ENCODE results near the gene MAGI2.

Gene MAGI2

DNA sequence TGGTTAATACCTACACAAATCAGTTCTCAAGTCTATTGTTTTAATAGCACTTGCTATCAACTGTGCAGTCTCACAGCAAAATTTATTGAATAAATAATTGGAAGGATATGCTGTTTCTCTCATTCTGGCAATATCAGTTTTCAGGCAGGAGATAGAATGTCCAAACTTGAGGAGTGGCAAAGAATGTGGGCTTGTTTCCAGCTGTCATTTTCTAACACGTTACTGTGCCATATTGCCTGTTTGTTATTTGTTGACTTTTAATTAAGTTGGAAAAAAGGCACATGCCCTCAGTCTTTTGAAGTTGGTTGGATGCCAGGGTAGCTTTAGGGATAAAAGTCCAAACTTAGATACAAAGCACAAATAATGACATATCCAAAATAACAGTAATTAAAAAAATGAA is 52.2 kb downstream of the MAGI2 start:
- no peaks in the 10 kb centered on the region for H3K36me3 ChIP-seq (ENCODE audit: insufficient read depth, low read length)
- H3K4me3 ChIP-seq (ENCODE audit: low read length) = no peak overlapping the region
- no peaks in the 10 kb centered on the region for H3K27me3 ChIP-seq (ENCODE audit: insufficient read depth, low read length)
- H3K4me1 ChIP-seq (ENCODE audit: insufficient read depth, low read length) = no peaks in the 10 kb centered on the region
- no peaks in the 10 kb centered on the region for H3K9me3 ChIP-seq (ENCODE audit: low read length)
- no peak overlapping the region for H2AFZ ChIP-seq (ENCODE audit: low read depth, low read length)

DNA sequence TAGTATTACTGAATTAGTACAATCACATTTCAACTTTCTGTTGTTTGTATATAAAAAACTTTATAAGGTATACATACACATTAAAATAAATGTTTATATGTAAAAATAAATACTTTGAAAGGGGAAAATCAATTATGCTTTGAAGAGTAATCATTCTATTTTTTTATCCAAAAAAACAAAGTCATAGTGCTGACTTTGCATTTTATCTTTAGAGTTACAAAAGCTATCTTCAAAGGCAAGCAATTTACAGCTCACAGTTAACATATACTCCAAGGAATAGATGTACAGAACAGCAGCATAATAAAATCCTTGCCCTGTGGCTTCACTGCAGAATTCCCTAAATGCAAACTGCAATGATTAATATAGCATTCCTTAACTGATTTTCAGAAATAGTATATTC is 53.2 kb downstream of the MAGI2 start:
- Histone ChIP-seq H3K4me1 (ENCODE audit: insufficient read depth, low read length) (no peaks in the 10 kb centered on the region), H3K27me3 (ENCODE audit: insufficient read depth, low read length) (no peaks in the 10 kb centered on the region), H3K4me3 (ENCODE audit: low read length) (no peak overlapping the region), H3K9me3 (ENCODE audit: low read length) (no peaks in the 10 kb centered on the region), H2AFZ (ENCODE audit: low read depth, low read length) (no peak overlapping the region), H3K36me3 (ENCODE audit: insufficient read depth, low read length) (no peaks in the 10 kb centered on the region)

DNA sequence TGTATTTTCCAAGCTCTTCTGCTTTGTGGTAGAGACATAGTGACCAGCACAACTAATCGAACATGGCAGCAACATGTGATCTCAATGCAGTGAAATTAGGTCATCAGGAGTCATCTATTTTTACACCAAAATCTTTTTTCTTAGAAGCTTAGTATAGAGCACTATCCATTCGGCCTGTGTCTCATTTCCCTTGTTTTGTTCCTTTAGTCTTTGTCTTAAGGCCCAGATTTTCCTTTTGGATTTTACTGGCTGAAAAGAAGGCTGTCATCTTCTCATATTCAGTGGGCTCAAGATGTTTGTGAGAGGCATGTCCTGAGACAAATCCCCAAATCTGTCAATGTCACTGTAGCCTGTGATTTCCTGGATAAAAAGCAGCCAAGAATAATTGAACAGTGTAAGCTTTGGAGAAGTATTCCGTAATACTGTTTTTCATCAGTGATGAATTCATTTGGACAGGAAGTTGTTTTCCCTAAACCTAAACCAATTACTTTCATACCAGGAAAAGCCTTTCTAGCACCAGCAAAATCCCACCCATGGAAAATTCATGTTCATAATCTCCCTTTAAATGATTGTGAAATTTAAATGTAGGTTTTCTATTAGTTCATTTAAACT is 55.2 kb downstream of the MAGI2 start:
- Histone ChIP-seq H3K9me3 (ENCODE audit: low read length) (no peaks in the 10 kb centered on the region), H3K36me3 (ENCODE audit: insufficient read depth, low read length) (no peaks in the 10 kb centered on the region), H3K4me1 (ENCODE audit: insufficient read depth, low read length) (no peaks in the 10 kb centered on the region), H3K27me3 (ENCODE audit: insufficient read depth, low read length) (no peaks in the 10 kb centered on the region), H2AFZ (ENCODE audit: low read depth, low read length) (no peak overlapping the region), H3K4me3 (ENCODE audit: low read length) (no peak overlapping the region)

DNA sequence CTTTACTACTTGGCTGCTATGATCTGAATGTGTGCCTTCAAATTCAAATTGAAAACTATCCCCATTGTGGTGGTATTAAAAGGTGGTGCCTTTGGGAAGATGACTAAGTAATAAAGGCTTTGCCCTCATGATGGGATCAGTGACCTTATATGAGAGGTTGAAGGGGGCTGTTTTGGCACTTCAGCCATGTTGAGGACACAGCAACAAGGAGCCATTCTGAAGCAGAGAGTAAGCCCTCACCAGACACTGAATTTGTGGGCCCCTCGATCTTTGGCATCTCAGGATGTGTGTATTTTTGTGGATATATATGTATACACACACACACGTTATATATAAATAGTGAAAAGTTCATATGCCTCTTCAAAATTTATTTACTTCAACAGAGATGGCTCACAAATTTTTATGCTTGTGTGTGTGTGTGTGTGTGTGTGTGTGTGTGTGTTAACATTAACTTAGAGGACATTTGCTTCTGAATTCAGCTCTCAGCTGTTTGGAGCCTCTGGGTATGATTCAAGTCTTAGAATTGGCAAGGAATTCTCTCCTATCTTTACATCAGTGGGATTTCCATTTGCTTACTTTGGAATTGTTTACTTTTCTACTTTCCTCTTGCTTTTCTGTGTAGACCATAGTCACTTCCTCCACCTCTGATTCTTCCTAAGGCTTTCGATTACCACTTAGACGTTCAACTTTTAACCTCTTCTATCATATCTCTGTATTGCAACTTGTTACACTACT is 66.6 kb downstream of the MAGI2 start:
- Histone ChIP-seq H3K9me3 (ENCODE audit: low read length) (no peaks in the 10 kb centered on the region), H3K36me3 (ENCODE audit: insufficient read depth, low read length) (no peaks in the 10 kb centered on the region), H3K27me3 (ENCODE audit: insufficient read depth, low read length) (no peaks in the 10 kb centered on the region), H3K4me3 (ENCODE audit: low read length) (no peak overlapping the region), H3K4me1 (ENCODE audit: insufficient read depth, low read length) (no peaks in the 10 kb centered on the region), H2AFZ (ENCODE audit: low read depth, low read length) (no peak overlapping the region)

DNA sequence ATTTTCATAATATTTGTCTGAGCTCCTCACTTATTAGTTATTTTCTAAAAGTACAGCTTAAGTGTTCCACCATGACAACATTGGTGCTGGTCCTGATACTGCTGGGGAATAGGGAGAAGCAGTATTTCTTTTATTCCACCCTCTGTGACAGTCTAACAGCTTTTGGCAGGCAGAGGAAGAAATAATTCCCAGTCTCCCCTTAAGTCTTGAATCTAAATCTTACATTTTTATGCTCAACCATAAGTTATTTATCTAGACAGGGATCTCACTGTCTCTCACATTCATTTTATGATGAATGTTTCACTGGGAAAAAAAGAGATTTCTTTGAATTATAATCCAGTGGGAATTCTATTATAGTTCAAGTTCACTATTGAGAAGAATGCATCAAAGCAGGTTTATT is 71.5 kb downstream of the MAGI2 start:
- H3K9me3 ChIP-seq (ENCODE audit: low read length) = no peaks in the 10 kb centered on the region
- H3K36me3 ChIP-seq (ENCODE audit: insufficient read depth, low read length) = no peaks in the 10 kb centered on the region
- no peaks in the 10 kb centered on the region for H3K4me1 ChIP-seq (ENCODE audit: insufficient read depth, low read length)
- no peak overlapping the region for H2AFZ ChIP-seq (ENCODE audit: low read depth, low read length)
- no peaks in the 10 kb centered on the region for H3K27me3 ChIP-seq (ENCODE audit: insufficient read depth, low read length)
- H3K4me3 ChIP-seq (ENCODE audit: low read length) = no peak overlapping the region

DNA sequence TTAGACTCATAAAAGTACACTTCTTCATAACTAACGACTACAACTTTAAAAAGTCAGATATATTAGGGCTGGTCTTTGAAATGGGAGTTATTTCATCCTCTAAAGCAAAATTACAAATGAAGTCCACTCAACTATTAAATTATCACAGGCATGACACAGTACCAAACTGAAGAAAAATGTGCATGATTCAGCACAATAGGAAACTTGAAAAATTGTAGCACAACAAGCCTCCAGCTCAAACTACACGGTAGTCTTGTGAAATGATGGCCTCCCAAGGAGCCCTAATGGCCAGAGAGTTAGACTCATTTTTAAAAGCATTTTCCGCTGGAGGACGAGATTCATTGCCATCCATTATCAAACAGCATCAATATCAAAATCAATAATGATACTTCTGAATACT is 76.4 kb downstream of the MAGI2 start:
- H3K36me3 ChIP-seq (ENCODE audit: insufficient read depth, low read length) = no peaks in the 10 kb centered on the region
- no peak overlapping the region for H3K4me3 ChIP-seq (ENCODE audit: low read length)
- no peak overlapping the region for H2AFZ ChIP-seq (ENCODE audit: low read depth, low read length)
- no peaks in the 10 kb centered on the region for H3K4me1 ChIP-seq (ENCODE audit: insufficient read depth, low read length)
- no peaks in the 10 kb centered on the region for H3K9me3 ChIP-seq (ENCODE audit: low read length)
- no peaks in the 10 kb centered on the region for H3K27me3 ChIP-seq (ENCODE audit: insufficient read depth, low read length)

DNA sequence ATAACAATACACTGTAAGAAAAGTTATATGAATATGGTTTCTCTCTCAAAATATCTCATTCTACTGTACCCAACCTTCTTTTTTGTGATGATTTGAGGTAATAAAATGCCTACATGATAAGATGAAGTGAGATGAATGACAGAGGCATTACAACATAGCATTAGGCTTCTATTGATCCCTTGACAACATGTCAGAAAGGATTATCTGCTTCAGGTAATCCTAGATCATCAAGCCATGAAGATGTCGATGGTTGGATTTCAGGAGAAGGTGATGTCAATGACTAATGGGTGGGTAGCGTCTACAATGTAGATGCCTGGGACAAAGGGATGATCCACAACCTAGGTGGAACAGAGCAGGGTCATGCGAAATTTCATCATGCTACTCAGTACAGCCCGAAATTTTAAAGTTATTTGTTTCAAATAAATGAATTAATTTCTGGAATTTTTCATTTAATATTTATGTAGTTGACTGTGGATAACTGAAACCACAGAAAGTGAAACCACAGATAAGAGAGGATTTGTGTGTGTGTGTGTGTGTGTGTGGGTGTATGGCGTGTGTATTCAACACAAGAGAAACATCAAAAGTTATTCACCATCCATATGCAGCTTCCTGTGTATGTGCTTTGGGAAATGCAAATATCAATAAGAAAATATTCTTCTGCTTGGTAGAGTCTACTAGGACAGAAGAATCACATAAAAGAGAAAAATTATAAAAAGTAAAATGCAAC is 77.0 kb downstream of the MAGI2 start:
- H3K36me3 ChIP-seq (ENCODE audit: insufficient read depth, low read length) = no peaks in the 10 kb centered on the region
- no peaks in the 10 kb centered on the region for H3K9me3 ChIP-seq (ENCODE audit: low read length)
- no peak overlapping the region for H3K4me3 ChIP-seq (ENCODE audit: low read length)
- no peaks in the 10 kb centered on the region for H3K4me1 ChIP-seq (ENCODE audit: insufficient read depth, low read length)
- no peaks in the 10 kb centered on the region for H3K27me3 ChIP-seq (ENCODE audit: insufficient read depth, low read length)
- no peak overlapping the region for H2AFZ ChIP-seq (ENCODE audit: low read depth, low read length)

DNA sequence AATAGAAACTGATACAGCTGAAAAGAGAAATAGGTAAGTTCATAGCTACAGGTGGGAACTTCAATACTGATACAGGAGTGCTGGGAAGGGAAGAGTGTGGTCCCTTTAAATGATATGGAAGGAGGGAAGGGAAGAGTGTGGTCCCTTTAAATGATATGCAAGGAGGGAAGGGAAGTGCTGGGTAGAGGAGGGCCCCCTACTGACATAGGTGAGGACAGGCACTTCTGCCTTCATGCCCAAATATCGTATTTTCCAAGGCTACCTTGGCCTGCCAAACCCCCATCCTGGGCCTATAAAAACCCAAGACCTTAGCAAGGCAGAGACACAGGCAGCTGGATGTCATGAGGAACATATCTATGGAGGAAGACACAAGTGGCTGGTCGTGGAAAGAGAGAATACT is 92.3 kb downstream of the MAGI2 start:
- Histone ChIP-seq H3K36me3 (ENCODE audit: insufficient read depth, low read length) (no peaks in the 10 kb centered on the region), H3K4me1 (ENCODE audit: insufficient read depth, low read length) (no peaks in the 10 kb centered on the region), H3K9me3 (ENCODE audit: low read length) (no peaks in the 10 kb centered on the region), H3K27me3 (ENCODE audit: insufficient read depth, low read length) (no peaks in the 10 kb centered on the region), H2AFZ (ENCODE audit: low read depth, low read length) (no peak overlapping the region), H3K4me3 (ENCODE audit: low read length) (no peak overlapping the region)

DNA sequence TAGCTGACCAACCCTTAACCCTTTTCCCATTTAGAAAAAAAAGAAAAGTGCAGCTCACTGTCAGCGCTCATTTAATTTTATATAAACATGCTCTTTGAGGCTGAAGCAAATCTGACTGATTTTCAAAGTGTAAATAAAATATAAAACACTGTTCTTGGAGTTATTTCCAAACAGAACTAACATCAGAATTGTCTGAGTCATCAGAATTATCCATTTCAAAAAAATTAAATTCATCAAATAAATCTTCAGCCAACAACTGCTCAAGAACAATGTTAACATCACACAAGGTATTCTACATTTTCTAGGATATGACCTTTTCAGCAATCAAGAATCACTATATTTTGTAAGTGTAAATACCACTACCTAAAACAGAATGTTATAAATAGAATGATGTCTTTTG is 93.6 kb downstream of the MAGI2 start:
- no peak overlapping the region for H3K4me3 ChIP-seq (ENCODE audit: low read length)
- H2AFZ ChIP-seq (ENCODE audit: low read depth, low read length) = no peak overlapping the region
- H3K4me1 ChIP-seq (ENCODE audit: insufficient read depth, low read length) = no peaks in the 10 kb centered on the region
- no peaks in the 10 kb centered on the region for H3K27me3 ChIP-seq (ENCODE audit: insufficient read depth, low read length)
- H3K9me3 ChIP-seq (ENCODE audit: low read length) = no peaks in the 10 kb centered on the region
- no peaks in the 10 kb centered on the region for H3K36me3 ChIP-seq (ENCODE audit: insufficient read depth, low read length)

DNA sequence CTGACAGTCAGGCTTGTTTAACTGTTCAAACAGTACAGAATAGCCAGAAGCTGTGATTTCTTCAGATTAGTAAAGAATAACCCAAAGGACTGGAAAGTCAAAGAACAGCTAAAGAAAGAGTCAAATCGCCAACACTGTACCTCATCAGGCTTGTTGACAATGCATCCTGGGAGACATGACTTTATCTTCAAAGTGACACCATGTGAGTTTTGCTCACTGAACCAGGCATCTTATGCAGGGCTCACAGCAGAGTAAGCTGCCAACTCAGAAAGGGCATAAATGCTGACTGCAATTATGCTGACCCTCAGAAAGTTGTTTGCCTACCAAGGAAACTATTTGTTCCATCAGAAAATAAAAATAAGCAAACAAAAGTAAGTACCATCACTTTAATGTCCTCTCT is 96.4 kb downstream of the MAGI2 start:
- H3K9me3 ChIP-seq (ENCODE audit: low read length) = no peaks in the 10 kb centered on the region
- H3K4me1 ChIP-seq (ENCODE audit: insufficient read depth, low read length) = no peaks in the 10 kb centered on the region
- H3K36me3 ChIP-seq (ENCODE audit: insufficient read depth, low read length) = no peaks in the 10 kb centered on the region
- H3K4me3 ChIP-seq (ENCODE audit: low read length) = no peak overlapping the region
- no peaks in the 10 kb centered on the region for H3K27me3 ChIP-seq (ENCODE audit: insufficient read depth, low read length)
- H2AFZ ChIP-seq (ENCODE audit: low read depth, low read length) = no peak overlapping the region

DNA sequence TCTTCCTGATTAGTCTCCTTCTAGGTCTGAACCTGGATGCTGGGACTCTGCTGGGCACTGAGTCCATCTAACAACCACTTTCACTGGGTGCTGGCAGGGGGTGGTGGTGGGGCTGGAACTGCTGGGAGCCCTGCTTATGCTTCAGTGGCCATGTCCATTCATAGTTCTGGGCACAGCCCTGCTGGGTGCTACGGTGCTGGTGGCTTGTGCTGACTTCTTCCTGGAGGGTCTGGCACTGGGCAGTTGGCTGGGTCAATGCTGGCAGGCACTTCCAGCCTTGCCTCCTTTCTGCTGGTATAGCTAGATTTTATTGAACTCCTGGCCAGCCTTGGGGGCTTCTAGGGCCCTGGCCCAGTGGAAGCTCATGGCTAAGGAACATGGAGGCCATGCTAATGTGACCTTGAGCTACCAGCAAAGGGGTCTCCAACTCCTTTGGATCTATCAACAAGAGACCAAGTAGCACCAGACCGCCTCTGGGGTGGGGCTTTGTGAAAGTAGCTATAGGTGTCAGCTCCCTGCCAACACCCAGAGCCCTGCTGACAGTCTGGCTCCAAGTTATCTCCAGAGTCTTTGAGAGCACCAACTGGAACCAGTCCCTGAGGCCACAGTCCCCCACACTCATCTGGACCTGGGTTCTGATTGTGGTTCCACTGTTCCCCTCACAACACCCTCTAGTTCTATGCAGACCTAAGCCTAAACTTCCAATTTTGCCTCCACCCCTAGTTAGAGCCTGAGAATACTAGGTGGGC is 99.6 kb downstream of the MAGI2 start:
- H3K36me3 ChIP-seq (ENCODE audit: insufficient read depth, low read length) = no peaks in the 10 kb centered on the region
- no peaks in the 10 kb centered on the region for H3K27me3 ChIP-seq (ENCODE audit: insufficient read depth, low read length)
- no peaks in the 10 kb centered on the region for H3K4me1 ChIP-seq (ENCODE audit: insufficient read depth, low read length)
- H3K9me3 ChIP-seq (ENCODE audit: low read length) = no peaks in the 10 kb centered on the region
- no peak overlapping the region for H3K4me3 ChIP-seq (ENCODE audit: low read length)
- H2AFZ ChIP-seq (ENCODE audit: low read depth, low read length) = no peak overlapping the region

DNA sequence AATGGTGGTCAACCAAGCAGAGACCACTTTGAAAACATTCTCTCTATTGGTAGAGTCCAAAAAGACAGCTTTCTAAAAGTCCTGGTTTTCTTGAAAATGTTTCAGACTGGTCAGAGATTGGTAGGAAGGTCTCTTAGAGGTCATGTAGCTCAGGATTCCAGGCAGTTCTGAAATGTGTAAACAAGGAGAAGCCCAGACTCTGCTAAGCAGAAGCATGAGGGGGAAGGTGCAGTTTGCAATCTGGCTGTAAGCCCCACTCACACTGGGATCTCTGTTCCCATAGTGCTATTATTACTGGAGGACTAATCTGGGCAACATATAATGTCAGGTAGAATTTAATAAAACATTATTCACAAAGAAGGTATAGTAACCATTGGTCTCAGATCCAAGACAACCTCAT is 101.1 kb downstream of the MAGI2 start:
- Histone ChIP-seq H3K4me1 (ENCODE audit: insufficient read depth, low read length) (no peaks in the 10 kb centered on the region), H2AFZ (ENCODE audit: low read depth, low read length) (no peak overlapping the region), H3K4me3 (ENCODE audit: low read length) (no peak overlapping the region), H3K27me3 (ENCODE audit: insufficient read depth, low read length) (no peaks in the 10 kb centered on the region), H3K36me3 (ENCODE audit: insufficient read depth, low read length) (no peaks in the 10 kb centered on the region), H3K9me3 (ENCODE audit: low read length) (no peaks in the 10 kb centered on the region)

DNA sequence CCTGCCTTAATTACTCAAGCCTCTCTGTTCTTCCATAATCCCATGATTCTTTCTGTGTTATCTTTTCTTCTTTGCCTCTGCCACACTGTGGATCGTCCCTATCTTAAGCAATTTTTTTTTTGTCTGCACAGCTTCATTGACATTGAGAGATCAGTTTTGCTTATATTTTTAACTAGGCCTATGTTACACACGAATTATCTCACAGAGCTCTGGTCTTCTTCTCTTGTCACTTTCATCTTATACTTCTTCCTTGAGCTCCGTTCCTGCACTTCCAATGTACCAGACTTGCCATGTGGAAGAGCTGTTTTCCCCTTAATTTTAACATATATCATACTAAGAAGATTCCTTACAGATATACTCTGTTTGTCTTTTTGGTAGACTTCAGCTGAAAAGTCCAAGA is 106.1 kb downstream of the MAGI2 start:
- H3K36me3 ChIP-seq (ENCODE audit: insufficient read depth, low read length) = no peaks in the 10 kb centered on the region
- no peak overlapping the region for H3K4me3 ChIP-seq (ENCODE audit: low read length)

More for the DNA sequence above, 106.1 kb downstream of the MAGI2 start:
- Histone ChIP-seq H3K4me1 (ENCODE audit: insufficient read depth, low read length) (no peaks in the 10 kb centered on the region), H3K9me3 (ENCODE audit: low read length) (no peaks in the 10 kb centered on the region), H3K27me3 (ENCODE audit: insufficient read depth, low read length) (no peaks in the 10 kb centered on the region), H2AFZ (ENCODE audit: low read depth, low read length) (no peak overlapping the region)
